ENCODE results near the gene SOHLH2.

- TF ChIP-seq CTCF (conservative IDR thresholded peaks at IDR 0.05; ENCODE audit: low read depth, low read length): no peak
- TF ChIP-seq EZH2 (IDR thresholded peaks at IDR 0.05; ENCODE audit: low read length, unreplicated experiment): no peak
- TF ChIP-seq EZH2phosphoT487 (IDR thresholded peaks at IDR 0.05; ENCODE audit: borderline replicate concordance, low read length): no peak
Observed at GRCh38 chr13:36210738-36211137, 3.6 kb downstream of the SOHLH2 start.
